IMR-90 (cell line): ENCODE data around the gene HGFAC. TPM values are rescaled to one million over a fixed set of nuclear protein-coding genes. Genes with fewer than 3 reads are reported as not detected.

Experiments used
- ATAC-seq: fragments of 200-7000 bp; cut with Tn5 transposase; 2 replicates; pipeline ENCODE4 v1.9.1; 2020; ENCODE audit warnings: low read depth, mild to moderate bottlenecking, moderate library complexity
- BruUV-seq: library from RNA; stranded (reverse); fragments of 400-500 nt; replicated peaks from 2 replicates; lab custom pipeline; 2021; lab: Mats Ljungman, UMichigan
- CTCF ChIA-PET: fragments of 300-600 bp; formaldehyde crosslinking; extraction: SDS; loops from one replicate; lab custom pipeline; 2021; ENCODE audit warnings: antibody characterized with exemption; lab: Yijun Ruan, JAX
- POLR2A ChIA-PET: fragments of 300-600 bp; sonication (Branson Sonifier 250); formaldehyde crosslinking; loops from one replicate; lab custom pipeline; 2022; ENCODE audit warnings: antibody characterized with exemption; ENCODE audit not compliant: unreplicated experiment; lab: Charles Lee
- DNase-seq: peaks from one replicate; pipeline ENCODE4 v3.0.0; 2013
- H2AFZ ChIP-seq: replicated peaks from 2 replicates; pipeline ENCODE3; 2013; ENCODE audit warnings: low read length, mild to moderate bottlenecking; ENCODE audit not compliant: poor library complexity
- H2AK5ac ChIP-seq: 2 replicates; pipeline ENCODE4 v1.6.1; 2013; ENCODE audit warnings: low read depth, low read length, inconsistent platforms
- H2AK9ac ChIP-seq: replicated peaks from 2 replicates; pipeline ENCODE3; 2013; ENCODE audit warnings: mild to moderate bottlenecking, low read depth, low read length, moderate library complexity; ENCODE audit not compliant: poor library complexity
- H2BK120ac ChIP-seq: 2 replicates; pipeline ENCODE4 v1.6.1; 2013; ENCODE audit warnings: low read depth, low read length, inconsistent platforms
- H2BK15ac ChIP-seq: 3 replicates; pipeline ENCODE4 v1.6.1; 2013; ENCODE audit warnings: low read depth, low read length, inconsistent platforms
- H2BK20ac ChIP-seq: 2 replicates; pipeline ENCODE4 v1.6.1; 2013; ENCODE audit warnings: low read depth, mild to moderate bottlenecking, inconsistent platforms, low read length, moderate library complexity
- H2BK5ac ChIP-seq: 2 replicates; pipeline ENCODE4 v1.6.1; 2013; ENCODE audit warnings: mild to moderate bottlenecking, low read depth, low read length, inconsistent platforms; ENCODE audit not compliant: poor library complexity, severe bottlenecking
- H3K14ac ChIP-seq: replicated peaks from 2 replicates; pipeline ENCODE4 v1.6.1; 2013; ENCODE audit warnings: low read depth, low read length, inconsistent platforms
- H3K18ac ChIP-seq: 2 replicates; pipeline ENCODE4 v1.6.1; 2013; ENCODE audit warnings: low read depth, low read length, control low read depth
- H3K23ac ChIP-seq: 2 replicates; pipeline ENCODE4 v1.6.1; 2013; ENCODE audit warnings: low read depth, low read length, inconsistent platforms
- H3K27ac ChIP-seq: 2 replicates; pipeline ENCODE4 v1.5.1; 2013; ENCODE audit warnings: mild to moderate bottlenecking, control low read depth, low read length; ENCODE audit not compliant: insufficient read depth
- H3K27me3 ChIP-seq: 2 replicates; pipeline ENCODE4 v1.6.1; 2013; ENCODE audit warnings: low read length; ENCODE audit not compliant: control insufficient read depth, insufficient read depth
- H3K36me3 ChIP-seq: 2 replicates; pipeline ENCODE4 v1.6.1; 2013; ENCODE audit warnings: low read length, mixed read lengths; ENCODE audit not compliant: control insufficient read depth, insufficient read depth
- H3K4ac ChIP-seq: 2 replicates; pipeline ENCODE4 v1.6.1; 2013; ENCODE audit warnings: low read depth, low read length, inconsistent platforms
- H3K4me1 ChIP-seq: 2 replicates; pipeline ENCODE4 v1.6.1; 2013; ENCODE audit warnings: low read length, mixed read lengths; ENCODE audit not compliant: control insufficient read depth, insufficient read depth
- H3K4me2 ChIP-seq: 2 replicates; pipeline ENCODE4 v1.6.1; 2013; ENCODE audit warnings: low read depth, mild to moderate bottlenecking, control low read depth, low read length, moderate library complexity
- H3K4me3 ChIP-seq: 2 replicates; pipeline ENCODE4 v1.5.1; 2013; ENCODE audit warnings: low read depth, mild to moderate bottlenecking, control low read depth, low read length, moderate library complexity; ENCODE audit not compliant: insufficient read depth
- H3K56ac ChIP-seq: 2 replicates; pipeline ENCODE4 v1.6.1; 2013; ENCODE audit warnings: low read length, inconsistent platforms; ENCODE audit not compliant: insufficient read depth; ENCODE audit errors: extremely low read depth
- H3K79me1 ChIP-seq, 2 experiments: 2 replicates each; pipeline ENCODE4 v1.6.1; 2013; ENCODE audit warnings: low read length in 2 of 2, inconsistent platforms in 1 of 2, low read depth in 1 of 2
- H3K9ac ChIP-seq: 2 replicates; pipeline ENCODE4 v1.6.1; 2013; ENCODE audit warnings: low read depth, low read length, control low read depth
- H3K9me1 ChIP-seq: 2 replicates; pipeline ENCODE4 v1.6.1; 2013; ENCODE audit warnings: low read length, inconsistent platforms; ENCODE audit not compliant: insufficient read depth
- H3K9me3 ChIP-seq: 2 replicates; pipeline ENCODE4 v1.6.1; 2013; ENCODE audit warnings: low read length; ENCODE audit not compliant: control insufficient read depth, insufficient read depth
- H4K20me1 ChIP-seq: 2 replicates; pipeline ENCODE4 v1.6.1; 2013; ENCODE audit warnings: low read length, inconsistent platforms; ENCODE audit not compliant: insufficient read depth
- H4K5ac ChIP-seq: 2 replicates; pipeline ENCODE4 v1.6.1; 2013; ENCODE audit warnings: mild to moderate bottlenecking, low read depth, low read length, control low read depth
- H4K8ac ChIP-seq, 2 experiments: 2 replicates each; pipeline ENCODE4 v1.6.1; 2013; ENCODE audit warnings: low read depth in 2 of 2, low read length in 2 of 2, control low read depth in 1 of 2, inconsistent platforms in 1 of 2
- H4K91ac ChIP-seq: 2 replicates; pipeline ENCODE4 v1.6.1; 2013; ENCODE audit warnings: low read depth, low read length, inconsistent platforms; ENCODE audit not compliant: insufficient read depth
- BHLHE40 ChIP-seq: fragments of 150-350 bp; IDR thresholded peaks from 2 replicates; pipeline ENCODE4 v1.6.1; 2016; ENCODE audit warnings: mild to moderate bottlenecking, low read depth, low read length
- CEBPB ChIP-seq: IDR thresholded peaks from 2 replicates; pipeline ENCODE4 v1.6.1; 2012; ENCODE audit warnings: low read depth, low read length, improper control_type of control experiment
- CHD1 ChIP-seq: IDR thresholded peaks from 2 replicates; pipeline ENCODE4 v1.6.1; 2012; ENCODE audit warnings: low read depth, low read length, improper control_type of control experiment
- FOS ChIP-seq: fragments of 150-350 bp; IDR thresholded peaks from 2 replicates; pipeline ENCODE4 v1.6.1; 2016; ENCODE audit warnings: low read depth, low read length
- MAFK ChIP-seq: IDR thresholded peaks from 2 replicates; pipeline ENCODE4 v1.6.1; 2012; ENCODE audit warnings: low read depth, low read length, improper control_type of control experiment
- MAZ ChIP-seq: IDR thresholded peaks from 2 replicates; pipeline ENCODE4 v1.6.1; 2012; ENCODE audit warnings: low read depth, mild to moderate bottlenecking, low read length, improper control_type of control experiment, moderate library complexity, borderline replicate concordance
- MXI1 ChIP-seq: IDR thresholded peaks from 2 replicates; pipeline ENCODE4 v1.6.1; 2012; ENCODE audit warnings: low read depth, mild to moderate bottlenecking, low read length, moderate library complexity, borderline replicate concordance
- POLR2A ChIP-seq: IDR thresholded peaks from 2 replicates; pipeline ENCODE4 v1.6.1; 2012; ENCODE audit warnings: mild to moderate bottlenecking, low read depth, low read length
- RFX5 ChIP-seq: IDR thresholded peaks from 2 replicates; pipeline ENCODE4 v1.8.0; 2012; ENCODE audit warnings: low read depth, mild to moderate bottlenecking, low read length, moderate library complexity
- SMC3 ChIP-seq: fragments of 150-350 bp; IDR thresholded peaks from 2 replicates; pipeline ENCODE4 v1.6.1; 2016; ENCODE audit warnings: low read depth, mild to moderate bottlenecking, antibody characterized with exemption, low read length, moderate library complexity
- WGBS, 2 experiments: methylation state at CpG; one replicate each; pipeline versions ENCODE4 v1.1.5 to v1.1.7; 2013; ENCODE audit warnings: missing lambda C conversion rate in 2 of 2; ENCODE audit not compliant: insufficient read length in 1 of 2; ENCODE audit errors: extremely low coverage in 2 of 2; 5-methylcytosine and 5-hydroxymethylcytosine counted together
- dilution Hi-C: fragments of 300-500 bp; cut with HindIII; formaldehyde crosslinking; loops from one replicate; pipeline ENCODE4 v1.14.3; 2018; ENCODE audit warnings: low sequenced_read_pairs; ENCODE audit not compliant: unreplicated experiment
- in situ Hi-C: fragments of 300-500 bp; cut with MboI; formaldehyde crosslinking; loops from 3 replicates; pipeline ENCODE4 v1.14.3; 2019; ENCODE audit warnings: low sequenced_read_pairs, inconsistent platforms, mixed read lengths
- intact Hi-C: fragments of 100-400 bp; cut with micrococcal nuclease; formaldehyde crosslinking; loops from 2 replicates; pipeline ENCODE4 v1.10.0; 2022
- polyA plus RNA-seq, 3 experiments: library from polyadenylated mRNA; depleted of rRNA; stranded (reverse); fragments of >200 nt; gene quantifications; 2 replicates each; pipeline ENCODE4 v1.2.3, GENCODE V29; 2012; ENCODE audit warnings: low replicate concordance in 1 of 3
- total RNA-seq: library from RNA; depleted of rRNA; stranded (reverse); fragments of >200 nt; gene quantifications from 2 replicates; pipeline ENCODE4 v1.2.3, GENCODE V29; 2012
- TF ChIP-seq, protein P1 (sequence below): fragments of 150-350 bp; IDR thresholded peaks from 2 replicates; pipeline ENCODE4 v1.6.1; 2016; ENCODE audit warnings: low read depth, mild to moderate bottlenecking, low read length, moderate library complexity, borderline replicate concordance

The HGFAC gene
- total and polyA plus RNA-seq, 2 of the 4 experiments (the other 2 are of a cell fraction) = 0.05 TPM; not detected in 1

GRCh38 chr4:3413217-3413671 is 28.5 kb upstream of the HGFAC start:
- Histone ChIP-seq H4K20me1 (peaks cover 20% of the 10 kb centered on the region), H3K4ac (no peak overlapping the region), H4K91ac (no peak overlapping the region), H4K8ac (no peak overlapping the region), H2BK120ac (no peak overlapping the region), H3K27ac (no peak overlapping the region), H3K9me3 (no peaks in the 10 kb centered on the region), H2AK5ac (no peak overlapping the region), H4K5ac (no peak overlapping the region), H3K4me2 (no peak overlapping the region), H3K79me1 (peaks cover 9 to 10% of the 10 kb centered on the region in 2 experiments; a peak in 3 of 4 replicates), H3K23ac (no peak overlapping the region), H3K56ac (no peak overlapping the region), H3K18ac (no peak overlapping the region), H3K4me1 (no peaks in the 10 kb centered on the region), H3K9ac (no peak overlapping the region), H2BK15ac (no peak overlapping the region), H2AFZ (peak overlapping the region; percentile 33), H3K27me3 (no peaks in the 10 kb centered on the region), H3K14ac (no peak overlapping the region), H3K36me3 (peaks cover 18% of the 10 kb centered on the region), H2BK5ac (no peak overlapping the region), H3K9me1 (peaks cover 4% of the 10 kb centered on the region; the same call in 1 of the 2 replicates), H2BK20ac (no peak overlapping the region), H3K4me3 (no peak overlapping the region), H2AK9ac (no peak overlapping the region)
- in situ Hi-C loops = no loop called here
- no TSS peak for BruUV-seq
- ChIA-PET POLR2A (no interaction called here), CTCF (no interaction called here)
- 91% methylated on average over 28 of the region's 29 CpGs; no CpG with 5 or more reads in 1 of the 2 experiments for WGBS, 2 experiments
- intact Hi-C loops = no loop called here
- ATAC-seq (no peak), DNase-seq (no peak)
- dilution Hi-C loops = no loop called here
- TF ChIP-seq, protein P1, sequence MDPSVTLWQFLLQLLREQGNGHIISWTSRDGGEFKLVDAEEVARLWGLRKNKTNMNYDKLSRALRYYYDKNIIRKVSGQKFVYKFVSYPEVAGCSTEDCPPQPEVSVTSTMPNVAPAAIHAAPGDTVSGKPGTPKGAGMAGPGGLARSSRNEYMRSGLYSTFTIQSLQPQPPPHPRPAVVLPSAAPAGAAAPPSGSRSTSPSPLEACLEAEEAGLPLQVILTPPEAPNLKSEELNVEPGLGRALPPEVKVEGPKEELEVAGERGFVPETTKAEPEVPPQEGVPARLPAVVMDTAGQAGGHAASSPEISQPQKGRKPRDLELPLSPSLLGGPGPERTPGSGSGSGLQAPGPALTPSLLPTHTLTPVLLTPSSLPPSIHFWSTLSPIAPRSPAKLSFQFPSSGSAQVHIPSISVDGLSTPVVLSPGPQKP = no peak
- no peak for TF ChIP-seq CHD1
- TF ChIP-seq POLR2A = no peak
- no peak for TF ChIP-seq FOS
- TF ChIP-seq BHLHE40 = no peak
- TF ChIP-seq MAZ = no peak
- no peak for TF ChIP-seq RFX5
- TF ChIP-seq MXI1 = no peak
- no peak for TF ChIP-seq CEBPB
- no peak for TF ChIP-seq MAFK
- no peak for TF ChIP-seq SMC3
